GM21786 (cell line): ENCODE data around the gene GATD1.

Experiments used
- ATAC-seq: cut with Tn5 transposase; IDR thresholded peaks from one replicate; pipeline ENCODE4 v1.9.1; 2021; ENCODE audit not compliant: unreplicated experiment

GATD1 gene, protein sequence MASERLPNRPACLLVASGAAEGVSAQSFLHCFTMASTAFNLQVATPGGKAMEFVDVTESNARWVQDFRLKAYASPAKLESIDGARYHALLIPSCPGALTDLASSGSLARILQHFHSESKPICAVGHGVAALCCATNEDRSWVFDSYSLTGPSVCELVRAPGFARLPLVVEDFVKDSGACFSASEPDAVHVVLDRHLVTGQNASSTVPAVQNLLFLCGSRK

DNA sequence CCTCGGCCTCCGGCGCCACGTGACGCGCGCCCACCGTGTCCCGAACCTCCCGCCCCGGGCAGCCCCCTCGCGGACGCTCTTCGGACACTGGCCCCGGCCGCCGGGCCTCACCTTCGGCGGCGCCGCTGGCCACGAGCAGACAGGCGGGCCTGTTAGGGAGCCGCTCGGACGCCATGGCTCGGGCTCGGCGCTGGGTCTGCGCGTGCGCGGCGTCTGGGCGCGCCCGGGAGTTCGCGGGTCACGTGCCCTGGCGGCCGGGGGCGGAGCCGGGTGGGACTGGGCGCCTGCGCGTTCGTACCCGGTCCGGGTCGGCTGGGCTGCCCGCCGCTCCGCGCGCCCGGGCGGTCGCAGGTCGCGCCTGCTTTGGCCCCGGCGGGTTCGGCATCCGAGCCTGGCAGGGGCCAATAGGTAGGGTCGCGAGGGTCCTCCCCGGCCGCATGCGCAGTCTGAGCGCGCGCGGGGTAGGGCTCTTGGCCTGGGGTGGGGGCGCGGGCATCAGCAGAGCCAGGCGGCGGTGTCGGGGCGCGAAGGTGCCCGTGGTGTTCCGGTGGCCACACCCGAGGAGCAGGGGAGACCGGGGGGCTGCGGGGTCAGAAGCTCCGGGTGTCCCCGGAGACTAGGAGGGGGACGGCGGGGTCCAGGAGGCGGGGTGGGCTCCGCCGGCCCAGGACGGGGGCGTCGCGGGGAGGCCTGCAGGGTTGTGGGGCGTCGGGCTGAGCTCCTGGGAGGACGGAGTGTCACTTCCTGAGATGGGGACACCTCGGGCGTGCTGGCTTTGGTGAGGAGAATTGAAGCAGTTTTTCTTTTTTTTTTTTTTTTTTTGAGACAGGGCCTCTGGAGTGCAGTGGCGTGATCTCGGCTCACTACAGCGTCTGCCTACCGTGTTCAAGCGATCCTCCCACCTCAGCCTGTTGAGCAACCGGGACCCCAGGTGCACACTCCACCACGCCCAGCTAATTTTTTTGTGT lies at the start of gene GATD1:
Gene GATD1 (minus strand): TSS at position 200 of the 968 bp plus-strand sequence. CDS start 25 bp downstream, at position 175.
- peak; percentile 74 for ATAC-seq

DNA sequence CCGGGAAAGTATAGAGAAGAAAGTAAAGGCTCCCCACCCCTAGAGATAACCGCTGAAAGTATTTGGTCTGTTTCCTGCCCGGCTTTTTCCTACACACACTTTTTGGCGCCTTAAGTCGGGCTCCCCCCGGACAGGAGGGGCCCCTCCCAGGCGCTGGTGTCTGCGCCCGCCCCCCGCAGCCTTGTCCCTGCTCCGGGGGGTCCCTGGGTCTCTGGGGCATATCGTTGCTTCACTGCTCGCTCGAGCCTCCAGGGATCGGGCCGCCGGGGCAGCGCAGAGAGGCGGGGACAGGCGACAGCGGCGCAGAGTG lies 49.5 kb upstream of the GATD1 start:
- no peak for ATAC-seq

DNA sequence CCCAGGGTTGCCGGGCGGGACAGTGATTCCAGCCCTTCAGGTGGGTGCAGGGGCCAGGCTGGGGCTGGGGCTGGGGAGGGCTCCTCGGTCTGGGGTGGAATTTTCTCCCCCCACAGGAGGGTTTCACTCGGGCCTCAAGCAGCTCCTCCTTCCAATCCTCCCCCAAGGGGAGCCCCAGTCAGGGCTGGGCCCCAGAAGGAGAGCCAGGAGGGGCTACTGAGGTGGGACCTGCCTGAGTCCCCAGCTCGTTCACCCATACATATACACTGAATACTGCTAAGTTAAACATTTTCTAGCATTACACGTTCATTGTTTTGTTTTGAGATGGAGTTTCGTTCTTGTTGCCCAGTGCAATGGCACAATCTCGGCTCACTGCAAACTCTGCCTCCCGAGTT lies 48.9 kb upstream of the GATD1 start:
- ATAC-seq, result no peak

DNA sequence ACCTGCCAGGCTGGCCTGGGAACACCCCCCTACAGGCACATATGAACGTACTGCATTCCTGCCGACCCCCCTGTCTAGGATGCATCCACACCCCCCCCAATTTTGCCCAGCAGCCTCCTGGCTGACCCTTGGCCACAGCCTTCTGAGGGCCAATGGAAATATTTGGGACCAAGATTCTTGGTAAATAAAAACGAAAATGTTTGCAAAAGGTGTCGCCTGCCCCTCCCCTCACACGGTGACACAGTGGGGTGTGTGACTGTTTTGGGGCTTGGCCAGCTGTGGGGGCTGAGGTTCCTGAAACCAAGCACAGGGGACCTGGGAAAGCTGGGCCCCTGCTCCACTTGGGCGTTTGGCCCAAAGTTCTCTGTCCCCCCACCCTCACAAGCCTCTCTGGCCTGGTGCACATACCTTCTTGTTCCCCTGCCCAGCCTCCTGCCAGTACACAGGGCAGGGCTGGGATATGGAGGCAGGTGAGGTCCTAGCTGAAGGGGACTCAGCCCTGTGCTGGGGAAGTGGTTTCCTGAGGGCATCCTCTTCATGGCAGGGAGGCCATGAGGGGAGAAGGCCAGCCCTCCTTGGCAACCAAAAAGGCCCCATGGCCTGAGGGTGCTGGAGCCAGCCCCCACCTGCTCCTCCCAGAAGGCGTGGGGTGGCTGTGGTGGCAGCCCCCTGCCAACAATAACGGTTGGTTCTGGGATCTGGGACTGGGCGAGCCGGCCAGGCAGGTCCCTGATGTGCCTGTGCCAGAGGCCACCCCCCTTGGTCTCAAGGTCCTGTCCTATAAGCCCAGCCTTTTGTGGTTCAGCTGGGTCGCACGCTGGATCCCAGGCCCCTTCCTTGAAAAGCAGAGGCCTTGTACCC lies 48.3 kb upstream of the GATD1 start:
- no peak for ATAC-seq

DNA sequence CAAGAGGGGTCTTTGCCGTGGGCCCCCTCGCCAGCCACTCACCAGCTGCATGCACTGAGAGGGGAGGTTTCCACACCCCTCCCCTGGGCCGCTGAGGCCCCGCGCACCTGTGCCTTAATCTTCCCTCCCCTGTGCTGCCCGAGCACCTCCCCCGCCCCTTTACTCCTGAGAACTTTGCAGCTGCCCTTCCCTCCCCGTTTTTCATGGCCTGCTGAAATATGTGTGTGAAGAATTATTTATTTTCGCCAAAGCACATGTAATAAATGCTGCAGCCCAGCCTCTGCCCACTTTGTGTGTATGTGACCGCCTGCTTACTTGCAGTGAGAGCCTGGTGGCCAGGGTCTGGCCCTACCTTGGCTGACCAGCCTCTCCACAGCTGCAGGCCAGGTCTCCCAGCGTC lies 47.7 kb upstream of the GATD1 start:
- no peak for ATAC-seq

DNA sequence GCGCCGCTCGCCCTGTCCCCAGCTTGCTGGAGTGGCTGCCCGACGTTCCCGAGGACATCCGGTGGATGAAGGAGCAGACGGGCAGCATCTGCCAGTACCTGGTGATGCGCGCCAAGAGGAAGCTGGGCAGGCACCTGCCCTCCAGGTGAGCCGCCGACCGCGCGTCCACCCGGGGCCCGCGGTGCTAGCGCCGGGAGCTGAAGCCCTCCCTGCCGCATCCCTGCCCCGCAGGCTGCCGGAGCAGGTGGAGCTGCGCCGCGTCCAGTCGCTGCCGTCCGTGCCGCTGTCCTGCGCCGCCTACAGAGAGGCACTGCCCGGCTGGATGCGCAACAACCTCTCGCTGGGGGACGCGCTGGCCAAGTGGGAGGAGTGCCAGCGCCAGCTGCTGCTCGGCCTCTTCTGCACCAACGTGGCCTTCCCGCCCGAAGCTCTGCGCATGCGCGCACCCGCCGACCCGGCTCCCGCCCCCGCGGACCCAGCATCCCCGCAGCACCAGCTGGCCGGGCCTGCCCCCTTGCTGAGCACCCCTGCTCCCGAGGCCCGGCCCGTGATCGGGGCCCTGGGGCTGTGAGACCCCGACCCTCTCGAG lies 47.1 kb upstream of the GATD1 start:
- ATAC-seq, result no peak

DNA sequence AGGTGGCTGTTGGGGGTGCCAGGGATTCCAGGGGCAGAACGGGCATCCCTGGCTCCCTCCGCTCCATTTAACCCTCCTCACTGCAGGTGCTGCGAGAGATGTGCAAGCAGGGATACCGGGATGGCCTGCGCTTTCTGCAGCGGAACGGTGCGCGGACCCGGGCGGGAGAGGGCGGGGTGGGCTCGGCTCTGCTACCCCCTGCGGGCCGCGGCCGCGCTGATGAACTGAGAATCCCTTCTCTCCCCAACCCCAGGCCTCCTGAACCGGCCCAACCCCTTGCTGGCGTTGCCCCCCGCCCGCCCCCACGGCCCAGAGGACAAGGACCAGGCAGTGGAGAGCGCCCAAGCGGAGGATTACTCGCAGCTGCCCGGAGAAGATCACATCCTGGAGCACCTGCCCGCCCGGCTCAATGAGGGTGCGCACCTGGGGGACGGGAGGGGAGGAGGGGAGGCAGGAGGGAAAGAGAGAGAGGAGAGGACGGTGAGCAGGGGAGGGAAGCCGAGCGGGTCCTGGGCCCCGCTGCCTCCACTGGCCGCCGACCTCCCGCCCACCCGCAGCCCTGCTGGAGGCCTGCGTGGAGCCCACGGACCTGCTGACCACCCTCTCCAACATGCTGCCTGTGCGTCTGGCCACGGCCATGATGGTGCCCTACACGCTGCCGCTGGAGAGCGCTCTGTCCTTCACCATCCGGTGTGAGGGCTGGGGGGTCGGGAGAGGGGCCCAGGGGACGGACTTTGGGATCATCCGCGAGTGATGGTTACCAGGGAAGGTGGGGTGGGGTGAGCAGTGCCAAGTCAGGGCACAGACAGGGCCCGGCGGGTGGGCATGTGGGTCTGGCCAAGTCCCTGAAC lies 46.4 kb upstream of the GATD1 start:
- no peak for ATAC-seq

DNA sequence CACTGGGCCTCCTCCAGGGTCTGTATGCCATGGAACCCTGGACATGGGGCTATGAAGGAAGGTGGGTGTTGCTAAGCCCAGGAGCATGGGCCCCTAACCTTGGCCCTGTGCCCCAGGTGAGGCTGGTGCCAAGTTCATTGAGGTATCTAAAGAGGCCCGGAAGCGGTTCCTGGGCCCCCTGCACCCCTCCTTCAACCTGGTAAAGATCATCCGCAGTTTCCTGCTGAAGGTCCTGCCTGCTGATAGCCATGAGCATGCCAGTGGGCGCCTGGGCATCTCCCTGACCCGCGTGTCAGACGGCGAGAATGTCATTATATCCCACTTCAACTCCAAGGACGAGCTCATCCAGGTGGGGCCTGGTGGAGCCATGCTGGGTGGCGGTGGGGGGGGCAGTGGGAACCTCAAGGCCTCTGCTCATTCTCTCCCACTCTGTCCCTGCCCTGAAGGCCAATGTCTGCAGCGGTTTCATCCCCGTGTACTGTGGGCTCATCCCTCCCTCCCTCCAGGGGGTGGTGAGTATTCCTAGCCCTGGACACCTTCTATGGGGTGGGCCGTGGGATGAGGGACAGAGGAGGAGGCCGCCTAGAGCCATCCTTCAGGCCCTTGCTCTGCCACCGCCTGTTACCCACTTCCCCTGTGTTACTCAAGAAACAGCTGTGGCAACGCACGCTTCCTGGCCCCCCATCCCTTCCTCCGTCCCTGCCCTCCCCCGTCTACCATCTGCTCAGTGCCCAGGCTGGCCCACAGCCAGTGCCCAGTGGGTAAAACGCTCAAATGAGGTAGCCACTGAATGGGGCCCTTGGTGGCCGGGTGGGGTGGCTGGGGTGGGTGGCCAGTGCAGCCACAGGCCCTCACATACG lies 44.5 kb upstream of the GATD1 start:
- no peak for ATAC-seq

DNA sequence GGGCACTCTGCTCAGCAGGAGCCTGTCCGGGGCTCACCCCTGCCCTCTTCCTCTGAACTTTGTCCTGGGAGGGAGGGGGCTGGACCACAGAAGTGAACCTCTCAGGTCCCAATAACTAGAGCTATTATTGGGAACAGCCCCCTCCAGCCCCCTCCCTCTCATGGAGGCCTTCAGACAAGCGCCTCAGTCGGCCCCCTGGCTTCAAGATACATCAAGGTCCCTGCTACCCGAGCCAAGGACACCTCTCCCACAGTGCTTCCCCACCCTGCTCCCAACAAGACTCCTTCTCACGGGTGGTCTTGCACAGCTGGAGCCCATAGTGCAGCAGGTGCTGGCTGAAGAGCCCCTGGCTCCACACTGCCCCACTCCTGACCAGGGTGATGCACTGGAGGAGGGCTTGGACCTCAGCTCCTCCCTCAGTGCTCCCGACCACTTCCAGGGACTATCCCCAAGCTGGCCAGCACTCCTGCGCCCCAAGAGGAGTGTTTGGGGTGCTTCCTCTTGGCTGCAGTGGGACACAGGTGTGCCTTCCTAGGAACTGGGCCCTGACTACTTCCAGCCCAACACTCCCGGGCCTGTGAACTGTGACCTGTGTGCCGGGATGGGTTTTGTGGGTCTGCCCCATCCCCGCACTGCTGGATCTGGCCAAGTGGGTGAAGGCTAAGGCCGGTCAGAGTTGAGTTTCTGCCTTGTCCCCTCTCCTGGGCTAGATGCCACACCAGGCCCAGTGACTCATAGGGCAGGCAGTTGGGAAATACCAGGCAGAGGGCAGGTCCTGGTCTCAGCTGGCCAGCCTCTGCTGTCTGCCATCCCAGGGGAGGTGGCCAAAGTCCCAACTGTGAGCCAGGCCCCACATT lies 43.6 kb upstream of the GATD1 start:
- ATAC-seq, result no peak

DNA sequence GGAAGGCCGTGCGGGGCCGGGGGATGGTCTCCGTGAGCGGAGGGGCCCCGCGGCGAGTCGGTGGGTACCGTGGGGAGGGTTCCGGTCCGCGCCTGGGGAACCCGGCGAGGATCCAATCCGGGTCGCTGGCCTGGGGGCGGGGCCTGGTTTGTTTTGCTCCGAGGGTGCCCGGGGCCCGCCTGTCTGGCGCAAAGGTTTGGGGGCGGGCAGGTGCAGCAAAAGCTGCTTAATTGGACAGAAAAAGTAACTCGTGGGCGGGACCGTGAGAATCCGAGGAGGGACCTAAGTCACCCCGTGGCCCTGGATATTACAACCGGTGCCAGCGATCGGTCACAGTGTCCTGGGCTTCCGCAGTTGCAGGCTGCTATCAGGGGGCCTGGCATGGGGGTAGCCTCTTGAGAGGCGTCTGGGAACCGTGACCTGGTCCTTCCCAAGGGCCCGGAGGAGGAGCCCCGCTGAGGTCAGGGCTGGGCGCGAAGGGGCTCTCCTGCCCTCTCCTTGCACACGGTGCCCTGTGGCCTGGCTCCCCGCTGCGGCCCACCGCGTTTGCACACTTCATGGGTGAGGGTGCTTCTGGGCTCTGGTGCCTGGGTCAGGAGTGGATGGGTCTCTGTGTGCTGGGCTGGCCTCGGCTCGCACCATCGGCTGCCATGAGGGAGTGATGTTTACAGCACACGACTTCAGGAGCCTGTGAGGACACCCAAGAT lies 42.8 kb upstream of the GATD1 start:
- peak; percentile 69 for ATAC-seq

DNA sequence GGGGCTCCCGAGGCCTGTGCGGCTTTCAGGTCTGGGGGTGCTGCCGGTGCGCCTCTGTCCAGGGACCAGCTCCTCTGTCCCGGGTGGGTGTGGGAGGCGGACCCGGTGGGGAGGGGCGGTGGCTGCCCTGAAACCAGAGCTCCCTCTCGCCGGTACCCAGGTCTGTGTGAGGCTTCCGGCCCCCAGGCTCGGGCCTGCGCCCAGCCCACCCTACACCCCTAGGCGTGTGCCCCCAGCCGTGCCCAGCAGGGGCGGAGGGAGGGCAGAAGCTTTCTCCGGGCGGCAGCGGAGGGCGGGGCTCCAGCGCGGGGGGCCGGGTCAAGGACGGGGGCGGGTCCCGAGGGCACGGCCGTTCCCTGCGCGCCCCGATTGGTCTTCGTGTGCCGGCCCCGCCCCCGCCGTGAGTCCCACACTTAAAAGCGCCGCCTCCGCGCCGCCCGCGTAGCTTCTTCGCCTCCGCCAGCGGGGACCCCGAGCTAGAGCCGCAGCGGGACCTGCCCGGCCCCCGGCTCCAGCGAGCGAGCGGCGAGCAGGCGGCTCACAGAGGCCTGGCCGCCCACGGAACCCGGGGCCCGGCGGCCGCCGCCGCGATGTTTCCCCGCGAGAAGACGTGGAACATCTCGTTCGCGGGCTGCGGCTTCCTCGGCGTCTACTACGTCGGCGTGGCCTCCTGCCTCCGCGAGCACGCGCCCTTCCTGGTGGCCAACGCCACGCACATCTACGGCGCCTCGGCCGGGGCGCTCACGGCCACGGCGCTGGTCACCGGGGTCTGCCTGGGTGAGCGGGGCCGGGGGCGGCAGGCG lies 42.0 kb upstream of the GATD1 start:
- ATAC-seq, result peak; percentile 56

DNA sequence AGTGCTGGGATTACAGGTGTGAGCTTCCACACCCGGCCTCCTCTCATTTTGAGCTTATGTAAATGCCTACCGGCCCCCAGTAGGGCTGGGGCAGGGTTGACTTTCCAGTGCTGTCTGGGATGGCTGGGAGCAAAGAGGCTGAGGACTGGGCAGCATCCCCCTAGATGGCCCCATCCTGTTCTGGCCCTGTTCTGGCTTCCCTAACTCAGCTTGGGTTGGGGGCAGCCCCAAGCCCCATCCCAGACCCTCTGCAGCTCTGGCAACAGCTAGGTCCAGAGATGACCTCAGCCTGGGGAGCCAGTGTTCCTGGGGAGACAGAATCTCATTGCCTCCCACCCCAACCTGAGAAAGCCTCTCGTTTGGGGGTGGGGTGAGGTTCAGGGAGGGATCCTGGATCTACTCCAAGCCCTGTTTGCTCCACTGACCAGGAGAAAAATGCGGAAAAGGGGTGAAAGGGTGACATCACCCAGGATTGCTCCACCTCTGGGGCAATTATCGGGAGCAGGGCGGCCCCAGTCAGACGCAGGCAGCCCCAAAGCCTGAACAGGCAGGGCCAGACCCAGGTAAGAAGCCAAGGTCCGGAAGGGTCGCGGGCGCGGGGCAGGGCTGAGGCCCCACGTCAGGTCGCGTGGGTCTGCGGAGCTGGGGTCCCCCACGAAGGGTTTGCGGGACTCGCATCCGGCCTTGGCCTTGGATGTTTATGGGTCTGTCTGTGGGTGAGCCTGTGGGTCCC lies 41.3 kb upstream of the GATD1 start, which contains the start of gene PNPLA2:
Gene PNPLA2 (plus strand): TSS at position 519 of the 733 bp plus-strand sequence. CDS start 805 bp downstream, outside the sequence.
- ATAC-seq, result no peak

DNA sequence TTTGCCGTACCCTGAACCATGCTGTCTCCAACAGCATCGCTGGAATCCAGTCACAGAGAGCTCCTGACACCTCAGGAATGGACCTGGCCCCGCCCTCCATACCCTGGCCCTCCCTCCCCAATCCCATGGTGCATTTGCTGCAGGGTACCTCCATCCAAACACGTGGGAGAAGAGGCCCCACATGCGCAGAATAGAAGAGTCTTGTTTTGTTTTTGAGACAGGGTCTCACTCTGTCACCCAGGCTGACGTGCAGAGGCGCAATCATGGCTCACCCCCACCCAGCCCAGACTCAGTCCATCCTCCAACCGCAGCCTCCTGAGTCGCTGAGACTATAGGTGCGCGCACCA lies 39.1 kb upstream of the GATD1 start:
- ATAC-seq, result no peak

DNA sequence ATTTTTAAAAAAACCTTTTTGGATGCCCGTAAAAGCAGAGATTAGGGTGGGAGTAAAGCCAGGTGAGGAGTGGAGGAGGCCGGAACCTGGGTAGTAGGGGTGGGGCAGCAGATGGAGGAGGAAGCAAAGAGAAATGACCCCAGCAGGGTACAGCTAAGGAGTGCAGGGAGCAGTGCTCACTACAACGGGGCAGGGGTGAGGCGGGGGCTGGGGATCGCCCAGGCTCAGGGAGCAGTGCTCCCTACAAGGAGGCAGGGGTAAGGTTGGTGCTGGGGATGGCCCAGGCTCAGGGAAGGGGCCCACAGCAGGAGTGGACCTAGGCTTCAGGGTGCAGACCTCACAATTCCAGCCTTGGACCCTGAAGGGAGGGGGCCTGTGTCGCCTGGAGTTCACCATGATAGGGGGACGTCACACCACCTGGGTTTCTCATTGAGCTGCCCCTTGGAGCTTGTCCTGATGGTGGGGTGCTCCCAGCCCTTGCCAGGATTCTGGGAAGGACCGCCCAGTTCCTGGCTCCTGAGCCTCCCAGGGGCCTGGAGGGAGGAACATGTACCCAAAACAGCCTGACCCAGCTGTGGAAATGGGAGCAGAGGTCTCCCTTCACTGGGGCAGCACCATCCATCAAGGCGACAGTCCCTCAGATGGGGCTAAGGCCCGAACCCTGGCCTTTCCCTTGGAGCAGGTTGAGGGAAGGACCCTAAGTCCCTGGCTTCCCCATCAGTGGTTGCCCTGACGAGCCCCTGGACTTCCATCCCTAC lies 38.6 kb upstream of the GATD1 start:
- no peak for ATAC-seq

DNA sequence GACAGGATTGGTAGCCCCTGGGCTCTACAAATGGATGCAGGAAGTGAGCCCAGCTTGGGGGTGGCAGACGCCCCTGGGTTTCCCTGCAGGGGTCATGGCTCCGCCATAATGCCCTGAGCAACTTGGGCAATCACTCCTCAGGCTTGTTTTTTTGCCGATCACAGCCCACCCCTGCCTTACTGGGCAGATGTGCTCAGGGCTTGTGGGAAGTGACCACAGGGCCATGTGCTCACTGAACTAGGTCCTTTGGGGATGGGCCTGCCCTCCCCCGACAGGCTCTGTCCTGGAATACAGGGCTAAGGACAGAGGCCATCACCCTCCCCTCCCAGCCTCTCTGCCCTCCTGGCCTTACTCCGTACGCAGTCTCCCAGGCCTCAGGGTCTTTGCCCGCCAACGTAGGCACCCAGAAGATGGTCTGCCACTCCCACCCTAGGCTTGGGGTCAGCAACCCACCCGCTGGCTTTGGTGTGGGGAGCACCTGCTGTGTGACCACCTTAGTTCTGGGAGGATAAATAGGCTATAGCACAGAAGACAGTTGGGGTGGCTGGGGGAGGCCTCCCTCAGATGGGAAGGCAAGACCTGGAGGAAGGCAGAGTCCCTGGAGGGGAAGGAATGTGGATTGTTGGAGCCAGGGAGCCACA lies 36.3 kb upstream of the GATD1 start:
- ATAC-seq, result no peak
